B cell (primary cell): ENCODE data around the gene MYO1C. TPM values are rescaled to one million over a fixed set of nuclear protein-coding genes. Genes with fewer than 3 reads are reported as not detected.
A peak's percentile ranks its signal among the peaks of the same experiment; 100 is the strongest.

Source experiments
- ATAC-seq: fragments of 200-7000 bp; cut with Tn5 transposase; one replicate; pipeline ENCODE4 v1.10.0; 2021; ENCODE audit warnings: low read depth, mild to moderate bottlenecking, moderate number of reproducible peaks, moderate library complexity
- CTCF ChIA-PET: fragments of 350-600 bp; sonication (Branson Sonifier 250); formaldehyde crosslinking; loops from one replicate; lab custom pipeline; 2021; ENCODE audit warnings: antibody characterized with exemption, inconsistent platforms; lab: Charles Lee
- POLR2A ChIA-PET: fragments of 350-600 bp; sonication (Branson Sonifier 250); formaldehyde crosslinking; loops from one replicate; lab custom pipeline; 2021; ENCODE audit warnings: antibody characterized with exemption; lab: Charles Lee
- DNase-seq: peaks from one replicate; pipeline ENCODE4 v3.0.0; 2013
- H2AFZ ChIP-seq: 2 replicates; pipeline ENCODE4 v1.6.1; 2012; ENCODE audit warnings: mild to moderate bottlenecking, low read depth, low read length; ENCODE audit not compliant: insufficient read depth, poor library complexity, severe bottlenecking
- H3K27ac ChIP-seq, 2 donors: 1 replicate in 1 of 2; 2 replicates in 1 of 2; pipeline ENCODE4 v1.5.1; 2012 to 2013; ENCODE audit warnings: low read length in 2 of 2, mild to moderate bottlenecking in 2 of 2, moderate library complexity in 1 of 2
- H3K27me3 ChIP-seq, 4 experiments: fragments of 200-600 bp in 1 of 4; sonication (generic) in 1 of 4; replicated peaks in 1 of 4; 1 replicate in 2 of 4; 2 replicates in 2 of 4; pipeline versions ENCODE4 v1.6.1 to v1.7.0; 2013 to 2016; ENCODE audit warnings: low read length in 3 of 4, mild to moderate bottlenecking in 2 of 4, mixed read lengths in 1 of 4, moderate library complexity in 1 of 4; ENCODE audit not compliant: insufficient read depth in 4 of 4, control insufficient read depth in 3 of 4; ENCODE audit errors: control extremely low read depth in 1 of 4
- H3K36me3 ChIP-seq, 2 experiments: replicated peaks in 1 of 2; 1 replicate in 1 of 2; 2 replicates in 1 of 2; pipeline versions ENCODE4 v1.6.1 to v1.7.1; 2013; ENCODE audit warnings: low read length in 1 of 2; ENCODE audit not compliant: insufficient read depth in 2 of 2, control insufficient read depth in 1 of 2; ENCODE audit errors: control extremely low read depth in 1 of 2, extremely low read depth in 1 of 2
- H3K4me1 ChIP-seq, 2 donors: fragments of 200-600 bp in 1 of 2; sonication (generic) in 1 of 2; 1 replicate in 1 of 2; 2 replicates in 1 of 2; pipeline versions ENCODE4 v1.5.1 to v1.6.1; 2013 to 2017; ENCODE audit warnings: low read length in 2 of 2; ENCODE audit not compliant: control insufficient read depth in 2 of 2, insufficient read depth in 2 of 2
- H3K4me2 ChIP-seq: replicated peaks from 2 replicates; pipeline ENCODE3; 2012; ENCODE audit warnings: mild to moderate bottlenecking, low read depth, low read length; ENCODE audit not compliant: poor library complexity, severe bottlenecking
- H3K4me3 ChIP-seq, 5 experiments: fragments of 200-600 bp in 1 of 5; sonication (generic) in 1 of 5; 1 replicate in 3 of 5; 2 replicates in 2 of 5; pipeline versions ENCODE4 v1.5.1 to v1.7.0; 2011 to 2016; ENCODE audit warnings: low read length in 4 of 5, mild to moderate bottlenecking in 4 of 5, low read depth in 2 of 5, control low read depth in 1 of 5, moderate library complexity in 1 of 5; ENCODE audit not compliant: insufficient read depth in 1 of 5; ENCODE audit errors: control extremely low read depth in 1 of 5, extremely low read depth in 1 of 5
- H3K79me2 ChIP-seq: fragments of 200-600 bp; sonication (generic); one replicate; pipeline ENCODE4 v1.6.0; 2016; ENCODE audit warnings: low read length; ENCODE audit not compliant: control insufficient read depth, insufficient read depth
- H3K9ac ChIP-seq: fragments of 200-600 bp; sonication (generic); 2 replicates; pipeline ENCODE4 v1.6.1; 2017; ENCODE audit warnings: mild to moderate bottlenecking, low read length, moderate library complexity
- H3K9me3 ChIP-seq, 3 donors: one replicate each; pipeline versions ENCODE4 v1.6.1 to v1.7.1; 2013; ENCODE audit warnings: low read length in 2 of 3; ENCODE audit not compliant: control insufficient read depth in 2 of 3, insufficient read depth in 1 of 3; ENCODE audit errors: control extremely low read depth in 1 of 3
- H4K20me1 ChIP-seq: 2 replicates; pipeline ENCODE4 v1.6.0; 2012; ENCODE audit warnings: mild to moderate bottlenecking, low read length; ENCODE audit not compliant: insufficient read depth, control insufficient read depth, poor library complexity, severe bottlenecking
- H3K27ac Mint-ChIP-seq: one replicate; pipeline ENCODE4 v1.8.0; 2021; ENCODE audit warnings: mixed read lengths
- H3K27me3 Mint-ChIP-seq: one replicate; pipeline ENCODE4 v1.8.0; 2021; ENCODE audit warnings: mixed read lengths
- H3K4me1 Mint-ChIP-seq: one replicate; pipeline ENCODE4 v1.8.0; 2021; ENCODE audit warnings: mixed read lengths
- H3K4me3 Mint-ChIP-seq: one replicate; pipeline ENCODE4 v1.8.0; 2021; ENCODE audit warnings: mixed read lengths
- H3K9me3 Mint-ChIP-seq: one replicate; pipeline ENCODE4 v1.8.0; 2022; ENCODE audit warnings: mixed read lengths; ENCODE audit not compliant: insufficient read depth
- CTCF ChIP-seq: fragments of 200-600 bp; IDR thresholded peaks from one replicate; pipeline ENCODE4 v1.8.0; 2022; ENCODE audit warnings: antibody characterized with exemption, mild to moderate bottlenecking
- EZH2 ChIP-seq: IDR thresholded peaks from 2 replicates; pipeline ENCODE4 v1.6.1; 2012; ENCODE audit warnings: borderline replicate concordance, low read depth, mild to moderate bottlenecking, moderate library complexity, low read length; ENCODE audit not compliant: insufficient read depth, poor library complexity, severe bottlenecking
- WGBS: methylation state at CpG from one replicate; pipeline ENCODE4 v1.1.5; 2013; ENCODE audit warnings: missing lambda C conversion rate; ENCODE audit not compliant: insufficient coverage; 5-methylcytosine and 5-hydroxymethylcytosine counted together
- intact Hi-C: fragments of 100-400 bp; cut with micrococcal nuclease; formaldehyde crosslinking; loops from one replicate; pipeline ENCODE4 v1.10.0; 2022
- polyA plus RNA-seq: library from polyadenylated mRNA; depleted of rRNA; stranded (reverse); fragments of >200 nt; gene quantifications from 2 replicates; pipeline ENCODE4 v1.2.3, GENCODE V29; 2012
- total RNA-seq, 2 donors: library from RNA; stranded (reverse); fragments of 120-200 nt in 1 of 2; gene quantifications; 1 replicate in 1 of 2; 2 replicates in 1 of 2; pipeline versions ENCODE4 v1.2.3 to v1.2.4, GENCODE V29; 2013 to 2022

The MYO1C gene
- total and polyA plus RNA-seq, 2 donors (not counting 1 experiment from before 2014, with no cell fraction given) = 54.7 to 81.7 TPM

GRCh38 chr17:1494203-1494602, 1.7 kb upstream of the MYO1C start:
- ATAC-seq = no peak

More at GRCh38 chr17:1494203-1494602, 1.7 kb upstream of the MYO1C start:
- 94% methylated on average over 7 of the region's 7 CpGs for WGBS
- H4K20me1 ChIP-seq = peaks cover 13% of the 10 kb centered on the region
- no peak overlapping the region for H2AFZ ChIP-seq
- CTCF ChIA-PET = interaction anchor here (2.3 kb wide), 1 partner anchor 21 kb away, joined by 10 read pairs; the partner anchor contains the start of gene INPP5K
- no peak overlapping the region for H3K27ac ChIP-seq
- peak overlapping the region; percentile 35 for H3K4me3 Mint-ChIP-seq
- no peak overlapping the region for H3K27ac Mint-ChIP-seq
- no peaks in the 10 kb centered on the region for H3K27me3 Mint-ChIP-seq
- intact Hi-C loops = no loop called here
- H3K9me3 Mint-ChIP-seq = no peaks in the 10 kb centered on the region
- H3K4me1 Mint-ChIP-seq = peaks cover 28% of the 10 kb centered on the region
- H3K36me3 ChIP-seq = peaks cover 0 to 30% of the 10 kb centered on the region in 2 experiments
- no peak overlapping the region for H3K4me3 ChIP-seq
- TF ChIP-seq EZH2 = no peak
- no peak for TF ChIP-seq CTCF
- peaks cover 6% of the 10 kb centered on the region for H3K79me2 ChIP-seq
- no peak overlapping the region for H3K4me2 ChIP-seq
- H3K27me3 ChIP-seq = peaks cover 0 to 5% (median 0%) of the 10 kb centered on the region in 4 experiments
- H3K4me1 ChIP-seq = peaks cover 25 to 31% of the 10 kb centered on the region in 2 donors
- no peak overlapping the region for H3K9ac ChIP-seq
- no peak for DNase-seq
- H3K9me3 ChIP-seq = no peaks in the 10 kb centered on the region
- POLR2A ChIA-PET = no interaction called here
